NCI-H1694 (cell line): Measurements from ENCODE around the gene GTSF1L.
"Not testable (repeated sequence)": the region's sequence is repeated elsewhere in the genome, so short reads cannot be mapped to it uniquely, and the experiment has no call there.

Source experiments
- DNase-seq: peaks from one replicate; lab custom pipeline; 2025; lab: John Stamatoyannopoulos, UW

GTSF1L gene

DNA sequence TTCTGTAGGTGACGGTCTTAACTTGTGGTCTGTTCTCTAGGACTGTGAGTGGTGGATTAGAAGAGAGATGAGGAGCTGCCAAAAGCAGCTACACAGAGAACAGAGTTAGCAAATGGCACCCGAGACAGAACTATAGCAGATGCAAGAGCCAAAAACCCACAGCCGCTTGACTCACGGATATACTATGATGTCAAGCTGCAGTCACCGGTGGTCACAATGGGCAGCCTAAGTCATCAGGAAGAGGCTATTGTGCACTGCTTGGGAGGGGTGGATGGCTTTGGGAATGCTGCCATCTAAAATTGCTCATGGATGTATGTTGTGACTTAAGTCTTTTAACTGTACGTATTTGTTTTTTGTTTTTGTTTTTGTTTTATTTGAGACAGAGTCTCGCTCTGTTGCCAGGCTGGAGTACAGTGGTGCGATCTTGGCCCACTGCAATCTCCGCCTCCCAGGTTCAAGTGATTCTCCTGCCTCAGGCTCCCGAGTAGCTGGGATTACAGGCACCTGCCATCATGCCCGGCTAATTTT, at the start of gene GTSF1L:
Gene GTSF1L (minus strand): TSS at position 192 of the 528 bp plus-strand sequence. CDS start 308 bp downstream, outside the sequence.
- no peak for DNase-seq

DNA sequence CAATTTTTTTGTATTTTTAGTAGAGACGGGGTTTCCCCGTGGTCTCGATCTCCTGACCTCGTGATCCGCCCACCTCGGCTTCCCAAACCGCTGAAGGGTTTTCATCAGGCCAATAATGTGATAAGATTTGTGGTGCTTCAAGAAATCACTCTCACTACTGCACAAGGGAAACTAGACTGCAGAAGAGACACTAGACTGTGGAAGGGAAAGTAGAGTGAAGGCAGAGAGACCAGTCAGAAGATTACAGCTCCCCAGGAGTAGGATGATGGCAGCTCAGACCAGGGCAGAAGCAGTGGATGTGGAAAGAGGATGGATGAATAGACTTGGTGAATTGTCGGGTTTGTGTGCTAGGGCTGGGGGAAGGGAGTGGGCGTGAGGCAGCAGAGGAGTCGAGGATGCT, 48.0 kb upstream of the GTSF1L start:
- no peak for DNase-seq

DNA sequence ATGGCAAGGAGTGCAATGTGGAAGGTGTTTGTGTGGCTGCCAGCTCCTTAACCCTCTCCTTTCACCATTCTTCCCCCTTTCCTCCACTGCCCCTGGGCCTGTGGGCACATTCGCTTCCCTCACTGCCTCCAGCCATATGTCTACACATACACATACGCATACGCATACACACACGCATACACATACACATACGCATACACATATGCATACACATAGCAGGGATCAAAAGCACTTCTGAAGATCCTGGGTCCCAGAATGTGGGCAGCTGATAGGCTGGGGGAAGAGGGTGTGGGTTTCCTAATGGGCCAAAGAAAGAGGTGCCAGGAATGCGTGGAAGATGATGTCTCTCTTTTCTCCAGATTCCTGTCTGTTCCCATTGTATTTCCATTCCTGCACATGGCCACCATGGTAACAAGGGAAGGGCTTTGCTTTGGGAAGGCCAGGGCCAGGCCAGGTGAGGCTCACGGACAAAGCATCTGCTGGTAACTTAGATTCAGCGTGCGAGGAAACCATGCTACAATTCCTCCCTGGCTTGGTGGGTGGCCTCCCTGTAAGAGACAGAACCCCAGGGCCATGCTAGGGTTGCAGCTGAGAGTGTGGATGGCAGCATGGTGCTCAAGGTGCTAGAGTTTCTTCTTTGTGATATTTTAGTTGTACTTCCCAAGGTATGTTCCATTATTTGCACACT, 44.8 kb upstream of the GTSF1L start:
- DNase-seq = no peak

DNA sequence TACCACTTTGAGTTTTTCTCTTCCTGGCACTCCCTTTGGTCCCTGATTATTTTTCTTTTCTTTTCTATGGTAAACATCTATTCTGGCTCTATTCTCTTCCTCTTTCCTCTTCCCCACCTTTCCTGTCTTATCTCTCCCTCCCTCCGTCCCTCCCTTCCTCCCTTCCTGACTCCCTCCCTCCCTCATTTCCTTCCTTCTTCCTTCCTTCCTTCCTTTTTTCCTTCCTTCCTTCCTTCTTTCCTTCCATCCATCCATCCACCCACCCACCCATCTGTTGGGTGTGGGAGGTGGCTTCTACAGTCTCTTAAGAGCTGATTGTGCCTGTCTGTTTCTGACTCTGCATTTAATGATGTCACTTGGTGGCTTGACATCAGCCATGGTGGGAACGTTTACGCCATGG, 43.5 kb upstream of the GTSF1L start:
- DNase-seq = no peak

DNA sequence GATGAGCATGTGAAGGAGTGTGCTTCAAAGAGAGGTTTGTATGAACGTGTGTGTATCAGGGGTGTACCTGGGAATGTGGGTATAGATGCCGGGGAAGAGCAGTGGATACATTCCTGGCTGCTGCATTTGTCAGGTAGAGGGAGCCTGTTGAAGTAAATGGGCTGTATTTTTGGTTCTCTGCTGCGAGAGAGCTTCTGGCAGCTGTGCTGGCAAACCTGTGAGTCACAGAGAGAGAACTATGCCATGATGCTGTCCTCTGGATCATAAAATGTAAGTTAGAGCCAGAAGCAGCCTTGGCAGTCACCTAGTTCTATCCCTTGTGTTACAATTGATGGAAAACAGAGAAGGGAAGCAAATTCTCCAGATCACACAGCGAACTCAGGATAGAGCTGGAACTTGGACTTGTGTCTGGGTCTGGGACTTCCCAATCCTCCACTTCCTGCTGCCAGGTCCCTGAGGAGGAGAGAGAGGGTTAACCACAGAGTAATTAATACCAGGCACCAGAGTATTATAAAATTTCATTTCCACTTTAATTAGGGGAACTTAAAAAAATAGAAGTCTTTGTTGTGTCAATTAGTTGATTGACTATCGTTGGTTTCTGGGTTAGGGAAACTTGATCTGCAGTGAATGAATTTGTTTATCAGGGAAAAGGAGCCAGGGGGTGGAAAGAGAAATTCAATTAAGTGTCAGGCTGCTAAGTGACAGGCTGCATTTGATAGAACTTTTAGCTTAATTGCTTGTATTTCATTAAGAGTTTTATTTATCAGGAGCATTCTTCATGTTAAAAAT, 41.1 kb upstream of the GTSF1L start:
- DNase-seq = no peak

DNA sequence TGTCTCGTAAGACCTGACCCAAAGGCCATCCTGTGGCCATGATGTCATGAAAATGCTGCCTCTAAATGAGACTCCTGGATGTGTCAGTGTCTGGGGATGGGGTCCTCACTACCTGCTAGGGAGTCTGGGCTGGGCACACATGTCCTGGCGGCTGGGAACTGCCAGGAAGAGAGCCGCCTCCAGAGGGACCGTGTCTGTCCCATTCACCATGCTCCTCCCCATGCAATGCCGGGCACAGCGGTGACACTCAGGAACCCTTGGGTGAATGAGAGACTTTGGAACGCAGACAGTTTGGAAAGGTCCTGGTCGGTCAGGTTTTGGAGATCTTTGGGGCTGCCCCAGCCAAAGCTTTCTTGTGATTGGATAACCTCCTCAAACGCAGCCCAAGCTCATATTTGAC, 40.1 kb upstream of the GTSF1L start:
- no peak for DNase-seq

DNA sequence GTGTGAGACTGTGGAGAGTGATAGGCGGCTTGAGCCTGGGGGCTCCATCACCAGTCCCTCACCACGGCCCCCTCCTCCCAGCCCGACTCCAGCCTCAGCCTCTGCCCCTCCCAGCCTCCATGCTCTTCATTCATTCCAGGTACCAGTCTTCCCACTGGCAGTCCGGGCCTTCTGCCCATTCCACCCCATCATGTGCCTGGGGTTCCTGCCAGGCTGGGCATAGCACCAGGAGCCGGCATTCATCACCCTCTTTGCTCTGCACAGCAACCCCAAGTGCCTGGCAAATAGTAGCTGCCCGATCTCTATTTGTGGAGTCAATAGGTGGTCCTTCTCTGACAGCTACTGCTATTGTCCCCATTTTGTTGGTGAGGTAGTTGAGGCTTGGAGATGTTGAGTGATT, 39.6 kb upstream of the GTSF1L start:
- no peak for DNase-seq

DNA sequence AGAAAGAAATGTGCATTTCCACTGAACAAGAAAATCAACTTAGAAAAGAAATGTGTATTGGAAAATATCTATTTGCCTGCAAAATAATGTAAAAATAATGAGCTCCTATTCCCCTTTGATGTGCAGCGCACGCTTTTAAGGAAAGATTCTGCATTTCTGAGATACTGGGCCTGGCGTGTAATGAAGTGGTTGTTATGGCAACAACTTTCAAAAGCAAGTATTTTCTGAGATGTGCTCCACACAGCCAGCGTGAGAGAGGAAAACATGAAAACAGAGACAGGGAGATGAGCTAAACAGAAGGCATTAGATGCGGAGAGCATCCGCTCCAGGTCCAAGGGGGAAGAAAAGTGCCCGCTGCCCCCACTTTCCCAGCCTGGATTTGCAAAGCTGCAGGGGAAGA, 39.1 kb upstream of the GTSF1L start:
- no peak for DNase-seq

DNA sequence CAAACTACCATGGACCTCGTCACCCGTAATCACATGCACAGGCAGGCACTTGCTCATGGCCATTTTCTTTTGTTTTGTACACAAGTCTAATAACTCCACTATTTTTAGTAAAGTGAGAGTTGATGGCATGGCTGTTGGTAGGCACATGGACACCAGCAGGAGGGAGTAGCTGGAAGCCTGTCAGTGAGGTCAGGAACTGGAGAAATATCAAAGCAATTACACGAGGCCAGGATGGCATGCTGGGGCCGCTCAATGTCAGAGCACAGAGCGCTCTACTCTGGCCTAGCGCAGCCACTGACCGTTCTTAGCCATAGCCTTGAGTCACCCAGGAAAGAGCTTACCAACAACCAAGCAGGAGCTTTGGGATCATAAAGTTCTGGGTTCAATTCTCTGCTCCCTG, 36.1 kb upstream of the GTSF1L start:
- no peak for DNase-seq

DNA sequence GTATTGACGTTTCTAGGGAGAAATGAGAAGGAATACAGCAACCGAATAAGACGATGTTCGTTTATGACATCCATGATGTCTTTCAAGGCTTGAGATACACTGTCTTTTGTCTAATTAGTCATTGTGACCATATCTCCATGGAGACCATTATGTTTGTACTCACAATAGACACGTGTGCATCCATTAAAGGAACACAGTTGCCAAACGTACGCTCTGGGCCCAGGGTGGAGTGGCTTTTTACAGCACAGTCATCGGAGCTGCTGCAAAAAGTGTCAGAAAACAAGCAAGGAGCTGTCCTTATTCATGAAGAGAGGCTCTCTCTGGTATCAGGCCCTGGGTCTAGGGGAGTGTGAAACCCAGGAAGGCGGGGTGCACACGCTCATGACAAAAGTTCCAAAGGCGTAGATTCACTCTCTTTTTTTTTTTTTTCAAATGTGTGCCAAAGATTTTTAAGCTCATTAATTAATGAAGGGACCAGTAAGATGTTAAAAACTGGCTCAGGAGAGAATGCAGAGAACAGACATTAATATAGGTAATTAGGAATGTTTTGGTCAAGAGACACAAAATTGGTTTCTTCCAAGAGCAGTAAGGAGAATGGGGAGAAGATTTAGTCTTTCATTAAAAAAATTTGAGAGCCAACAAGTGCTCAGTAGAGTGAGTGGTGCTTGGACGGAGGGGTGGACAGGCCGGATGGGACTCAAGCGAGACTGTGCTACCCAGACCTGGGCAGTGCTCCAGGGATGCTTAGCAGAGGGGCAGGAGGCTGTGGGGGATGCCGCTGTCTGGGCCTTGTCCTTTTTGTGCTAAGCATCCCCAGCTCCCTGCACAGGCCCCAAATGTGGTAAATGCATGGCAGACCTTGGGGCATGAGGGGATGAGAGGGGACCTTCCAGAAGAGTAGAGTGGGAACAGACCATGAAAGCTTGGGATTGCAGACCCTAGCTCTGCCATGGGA, 34.9 kb upstream of the GTSF1L start:
- no peak for DNase-seq

DNA sequence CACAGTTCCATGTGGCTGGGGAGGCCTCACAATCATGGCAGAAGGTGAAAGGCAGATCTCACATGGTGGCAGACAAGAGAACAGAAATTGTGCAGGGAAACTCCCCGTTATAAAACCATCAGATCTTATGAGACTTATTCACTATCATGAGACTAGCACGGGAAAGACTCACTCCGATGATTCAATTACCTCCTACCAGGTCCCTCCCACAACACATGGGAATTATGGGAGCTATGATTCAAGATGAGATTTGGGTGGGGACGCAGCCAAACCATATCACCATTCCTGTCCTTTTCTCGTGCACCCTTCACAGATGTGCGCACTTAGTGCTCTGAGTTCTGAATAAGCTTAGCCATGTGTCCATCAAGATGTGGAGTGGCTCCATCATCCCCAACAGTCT, 31.1 kb upstream of the GTSF1L start:
- not testable (repeated sequence) for DNase-seq

DNA sequence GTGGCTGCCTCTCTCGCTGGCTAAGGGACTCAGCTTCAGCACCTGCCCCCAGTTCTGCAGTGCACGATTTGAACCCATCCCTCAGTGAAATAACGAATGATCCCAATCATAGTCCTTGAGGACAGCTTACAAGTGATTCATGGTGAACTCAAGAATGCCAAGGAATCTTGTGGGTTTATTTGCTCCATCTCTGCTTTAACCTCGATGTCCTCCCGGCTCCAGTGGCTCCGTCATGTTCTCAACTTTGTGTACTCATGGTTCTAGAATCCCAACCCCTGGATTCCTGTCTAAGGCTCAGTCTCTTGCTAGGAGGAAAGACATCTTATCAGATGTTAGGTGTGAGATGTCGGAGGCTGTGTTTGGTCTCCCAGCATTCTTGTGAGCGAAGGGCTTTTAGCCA, 29.0 kb upstream of the GTSF1L start:
- no peak for DNase-seq

DNA sequence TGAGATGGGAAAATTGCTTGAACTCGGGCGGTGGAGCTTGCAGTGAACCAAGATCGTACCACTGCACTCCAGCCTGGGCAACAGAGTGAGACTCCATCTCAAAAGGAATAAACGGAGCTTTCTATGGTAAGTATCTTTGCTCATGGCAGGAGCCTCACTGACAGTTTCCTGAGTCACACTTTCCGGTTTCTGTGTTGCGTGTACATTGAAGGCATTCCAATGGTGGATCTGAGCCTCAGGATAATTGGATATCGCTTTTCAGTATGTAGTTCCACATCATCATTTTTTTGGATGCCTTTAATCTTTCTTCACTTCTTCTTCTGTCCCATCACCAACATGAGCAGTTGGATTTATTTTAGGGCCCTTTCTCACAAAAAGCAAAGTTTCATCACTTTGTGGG, 28.6 kb upstream of the GTSF1L start:
- DNase-seq = no peak

DNA sequence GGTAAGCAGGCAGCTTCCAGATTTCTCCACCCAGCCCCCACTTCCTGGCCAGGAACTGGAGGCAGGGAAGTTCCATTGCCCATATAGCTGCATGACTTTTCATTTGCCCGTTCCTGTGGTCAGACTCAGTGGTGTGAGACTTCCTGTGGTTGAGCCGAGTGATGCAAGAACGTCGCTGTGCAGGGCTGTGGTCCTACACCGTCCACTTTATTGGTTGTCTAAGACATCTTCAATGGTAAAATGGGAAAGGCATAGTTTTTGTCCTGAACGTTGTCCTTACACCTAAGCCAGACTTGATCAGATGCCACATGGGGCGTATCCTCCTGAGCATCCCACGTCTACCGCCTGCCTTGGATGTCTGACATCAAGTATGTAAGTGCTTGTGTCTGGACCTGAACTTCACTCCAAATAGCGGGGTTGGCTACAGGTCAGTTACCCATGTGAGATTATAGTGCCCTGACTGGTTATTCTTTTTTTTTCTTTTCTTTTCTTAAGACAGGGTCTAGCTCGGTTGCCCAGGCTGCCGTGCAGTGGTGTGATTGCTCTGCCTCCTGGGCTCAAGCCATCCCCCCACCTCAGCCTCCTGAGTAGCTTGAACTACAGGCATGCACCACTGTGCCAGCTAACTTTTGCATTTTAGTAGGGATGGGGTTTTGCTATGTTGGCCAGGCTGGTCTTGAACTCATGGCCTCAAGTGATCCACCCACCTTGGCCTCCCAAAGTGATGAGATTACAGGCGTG, 25.9 kb upstream of the GTSF1L start:
- DNase-seq = no peak

DNA sequence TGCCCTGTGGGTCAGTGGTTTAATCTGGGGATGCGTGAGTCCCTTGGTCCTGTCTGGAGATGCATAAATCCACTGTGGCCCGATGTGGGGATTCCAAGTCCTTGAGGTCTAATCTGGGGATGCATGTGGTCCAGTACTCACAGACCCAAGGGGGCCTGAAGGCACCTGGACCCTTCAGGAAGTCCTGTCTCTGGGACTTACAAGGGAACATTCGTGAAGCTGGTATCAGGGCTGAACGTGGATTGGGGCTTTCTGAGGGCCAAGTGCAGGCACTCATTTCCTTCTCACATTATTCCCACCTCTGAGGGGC, 25.2 kb upstream of the GTSF1L start:
- no peak for DNase-seq

DNA sequence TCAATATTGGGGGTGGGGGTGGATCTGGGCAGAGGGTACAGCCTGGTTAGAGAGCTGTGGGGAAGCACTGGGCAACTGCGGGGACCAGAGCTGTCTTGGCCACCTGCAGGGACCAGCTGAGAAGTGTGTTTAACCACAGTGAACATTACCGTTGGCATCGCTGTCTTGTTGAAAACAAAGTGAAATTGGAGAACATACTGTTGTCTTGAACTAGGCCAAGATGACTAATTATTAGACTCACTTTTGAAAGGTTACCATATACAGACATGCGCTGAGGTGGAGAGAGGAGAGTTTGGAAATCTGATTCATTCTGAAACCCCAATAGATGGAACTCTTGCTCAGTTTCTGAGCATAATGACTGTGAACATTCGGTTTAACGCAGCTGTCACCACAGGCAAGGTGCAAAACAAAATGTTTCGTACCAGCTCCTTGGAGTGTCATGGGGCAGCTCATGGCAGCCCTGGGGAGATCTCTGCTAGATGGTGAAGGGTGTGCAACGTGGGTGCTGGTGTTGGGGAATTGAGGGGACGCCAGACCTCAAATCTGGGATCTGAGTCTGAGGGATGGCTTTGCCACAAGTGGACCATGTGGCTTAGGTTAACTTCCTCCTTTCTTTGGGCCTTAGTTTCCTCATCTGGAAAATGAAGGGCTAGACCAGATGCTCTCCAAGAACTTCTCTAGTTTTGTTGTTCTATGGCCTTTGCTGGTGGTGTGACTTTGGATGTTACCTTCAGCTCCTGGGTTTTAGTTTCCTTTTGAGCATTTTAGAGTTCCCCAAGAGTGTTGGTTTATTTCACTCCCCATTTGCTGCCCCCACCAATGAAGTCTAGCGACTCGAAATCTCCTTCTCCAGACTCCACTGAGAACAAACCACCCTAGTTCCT, 24.6 kb upstream of the GTSF1L start:
- DNase-seq = no peak

DNA sequence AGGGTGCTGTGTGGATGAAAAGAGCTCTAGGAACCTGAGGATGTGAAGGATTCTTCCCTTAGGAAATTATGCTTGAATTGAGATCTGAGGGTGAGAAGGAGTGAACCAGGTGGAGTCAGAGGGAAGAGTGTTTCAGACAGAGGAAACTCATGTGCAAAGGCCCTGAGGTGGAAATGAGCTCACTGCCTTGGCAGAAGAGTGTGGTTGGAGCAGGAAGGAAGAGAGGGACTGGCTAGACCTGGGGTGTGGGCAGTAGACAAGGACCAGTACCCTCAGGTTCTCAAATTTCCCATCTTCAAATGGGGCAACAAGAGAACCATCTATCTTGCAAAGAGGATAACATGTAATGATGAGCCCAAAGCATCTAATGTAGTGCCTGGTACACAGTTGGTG, 24.0 kb upstream of the GTSF1L start:
- DNase-seq = no peak

DNA sequence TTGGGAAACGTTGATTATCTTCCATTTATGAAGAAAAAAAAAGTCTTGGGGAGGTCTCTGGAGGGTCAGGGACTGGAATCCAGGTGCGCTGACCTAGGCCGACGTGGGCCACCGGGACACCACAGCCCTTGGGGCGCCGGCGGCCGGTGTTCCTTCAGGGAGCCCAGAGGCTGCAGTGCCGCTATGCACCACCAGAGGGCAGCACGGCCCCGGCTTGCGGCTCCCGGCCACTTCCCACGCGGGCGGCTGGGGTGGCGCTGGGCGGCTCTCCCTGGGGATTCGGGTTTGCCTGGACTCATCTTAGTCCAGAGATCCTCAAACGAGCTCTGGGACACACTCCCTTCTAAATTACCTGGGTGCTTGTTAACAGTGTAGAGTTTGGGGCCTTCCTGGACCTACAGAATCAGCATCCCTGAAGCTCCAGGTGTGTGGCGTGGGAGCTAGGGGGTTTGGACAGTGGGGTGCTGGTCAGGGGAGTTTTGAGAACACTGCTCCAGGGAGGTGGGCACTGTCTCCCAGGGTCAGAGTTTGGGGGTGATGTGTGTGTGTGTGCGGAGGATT, 23.0 kb upstream of the GTSF1L start:
- DNase-seq = no peak

DNA sequence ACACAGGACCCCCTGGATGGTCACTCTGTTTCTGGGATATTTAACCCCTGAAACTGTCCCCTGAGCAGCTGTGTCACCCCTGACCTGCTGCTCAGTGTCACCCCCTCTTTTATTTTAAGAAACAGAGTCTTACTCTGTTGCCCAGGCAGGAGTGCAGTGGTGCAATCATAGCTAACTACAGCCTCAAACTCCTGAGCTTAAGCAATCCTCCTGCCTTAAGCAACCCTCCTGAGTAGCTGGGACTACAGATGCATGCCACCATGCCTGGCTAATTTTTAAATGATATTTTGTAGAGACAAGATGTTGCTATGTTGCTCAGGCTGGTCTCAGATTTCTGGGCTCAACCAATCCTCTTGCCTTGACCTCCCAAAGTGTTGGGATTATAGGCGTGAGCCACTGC, 21.5 kb upstream of the GTSF1L start:
- DNase-seq = no peak

DNA sequence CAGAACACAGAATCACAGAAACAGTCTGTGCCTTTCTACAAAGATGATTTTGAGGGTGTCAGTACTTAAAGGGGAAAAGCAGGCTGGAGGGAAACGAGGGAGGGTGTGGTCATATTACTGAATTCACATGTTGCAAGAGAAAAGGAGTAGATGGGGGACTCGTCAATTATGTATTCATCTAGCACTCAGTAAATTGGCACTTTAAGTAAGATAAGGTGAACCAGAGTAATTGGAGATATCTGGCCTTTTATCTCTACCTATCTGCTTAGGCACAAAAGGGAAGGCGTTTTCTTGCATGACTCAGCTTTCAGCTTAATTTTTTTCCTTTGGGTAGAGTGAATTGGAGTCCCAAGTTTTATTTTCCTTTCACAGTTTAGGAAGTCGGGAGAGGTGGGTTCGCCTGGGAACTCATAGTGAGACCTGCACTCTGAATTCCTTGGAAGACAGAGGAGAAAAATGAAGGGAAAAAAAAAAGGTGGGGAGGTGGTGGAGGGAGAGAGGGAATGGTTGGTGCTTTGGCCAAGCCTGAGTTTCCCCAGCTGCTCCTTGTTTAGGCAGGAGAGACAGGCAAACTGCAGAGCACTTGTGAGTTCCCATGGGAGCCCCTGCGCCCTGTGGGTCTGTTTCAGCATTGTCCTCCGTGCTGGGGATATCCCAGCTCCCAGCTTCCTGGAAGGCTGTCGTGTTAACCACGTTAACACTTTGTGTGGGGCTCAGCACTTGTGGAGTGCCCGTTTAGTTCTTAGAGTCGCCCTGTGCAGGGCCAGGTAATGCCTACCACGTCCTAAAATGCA, 19.7 kb upstream of the GTSF1L start:
- DNase-seq = no peak
